ENCODE results near the gene DBH. TPM values are rescaled to one million over a fixed set of nuclear protein-coding genes. Genes with fewer than 3 reads are reported as not detected.
A peak's percentile ranks its signal among the peaks of the same experiment; 100 is the strongest.

Gene DBH
- total and polyA plus RNA-seq, 2 of the 13 experiments (the other 11 are each of a cell fraction or from before 2014, with no cell fraction given): not detected

GRCh38 chr9:133656211-133657119 is 20.3 kb downstream of the DBH start (continued):
- no peak for TF ChIP-seq CSRNP2 (CRISPR knock-in tag; conservative IDR thresholded peaks at IDR 0.05; ENCODE audit: low read depth)
- no peak for TF ChIP-seq SOX6 (IDR thresholded peaks at IDR 0.05)
- TF ChIP-seq SOX6 (CRISPR knock-in tag; IDR thresholded peaks at IDR 0.05): no peak
- peak; percentile 29; the same call in 1 of the 2 replicates for TF ChIP-seq NFIB (CRISPR knock-in tag; IDR thresholded peaks at IDR 0.05; ENCODE audit: borderline replicate concordance)
- peak; percentile 42 for TF ChIP-seq CTCF (CRISPR knock-in tag; IDR thresholded peaks at IDR 0.05)
- no peak for TF ChIP-seq ZNF569 (CRISPR knock-in tag; IDR thresholded peaks at IDR 0.05; ENCODE audit: borderline replicate concordance)
- no peak for TF ChIP-seq HMG20B (CRISPR knock-in tag; conservative IDR thresholded peaks at IDR 0.05)
- 0 out of 2 replicates have a peak, but pooled peaks have one; percentile 7 for TF ChIP-seq ZNF589 (CRISPR knock-in tag; conservative IDR thresholded peaks at IDR 0.05)
- no peak for TF ChIP-seq NFYC (CRISPR knock-in tag; IDR thresholded peaks at IDR 0.05)
- no peak for TF ChIP-seq SETDB1 (CRISPR knock-in tag; IDR thresholded peaks at IDR 0.05; ENCODE audit: borderline replicate concordance)
- TF ChIP-seq ZNF790 (CRISPR knock-in tag; IDR thresholded peaks at IDR 0.05; ENCODE audit: borderline replicate concordance): no peak
- no peak for TF ChIP-seq ZNF510 (CRISPR knock-in tag; IDR thresholded peaks at IDR 0.05; ENCODE audit: low read depth)
- TF ChIP-seq MTF2 (CRISPR knock-in tag; IDR thresholded peaks at IDR 0.05; ENCODE audit: borderline replicate concordance): no peak
- 0 out of 2 replicates have a peak, but pooled peaks have one; percentile 22 for TF ChIP-seq AKAP8 (CRISPR knock-in tag; IDR thresholded peaks at IDR 0.05)
- TF ChIP-seq MBD4 (IDR thresholded peaks at IDR 0.05; ENCODE audit: borderline replicate concordance, low read length): no peak
- 0 out of 2 replicates have a peak, but pooled peaks have one; percentile 41 for TF ChIP-seq ZNF768 (CRISPR knock-in tag; IDR thresholded peaks at IDR 0.05)
- TF ChIP-seq PBX2 (CRISPR knock-in tag; IDR thresholded peaks at IDR 0.05): no peak
- no peak for TF ChIP-seq ZHX1 (CRISPR knock-in tag; IDR thresholded peaks at IDR 0.05; ENCODE audit: low read depth)
- TF ChIP-seq ZFP36L1 (CRISPR knock-in tag; IDR thresholded peaks at IDR 0.05): no peak
- TF ChIP-seq SRY (CRISPR knock-in tag; IDR thresholded peaks at IDR 0.05): no peak
- TF ChIP-seq MIER2 (CRISPR knock-in tag; IDR thresholded peaks at IDR 0.05): no peak

Measured in HepG2 (cell line).